Peyer's patch (tissue), 4 donors: ENCODE measurements around the gene ZFYVE9.

ENCODE experiments used
- CTCF ChIP-seq, 6 experiments: fragments of 450-650 bp in 4 of 6; fragments of 200-600 bp in 2 of 6; sonication (generic) in 1 of 6; IDR thresholded peaks; one replicate each; pipeline ENCODE4 v1.5.1; 2017 to 2019; ENCODE audit warnings: antibody characterized with exemption in 6 of 6, mild to moderate bottlenecking in 3 of 6, moderate library complexity in 1 of 6
- POLR2A ChIP-seq, 2 donors: fragments of 450-650 bp; IDR thresholded peaks; one replicate each; pipeline ENCODE4 v1.5.1; 2017; ENCODE audit warnings: antibody characterized with exemption in 2 of 2, mild to moderate bottlenecking in 2 of 2, moderate library complexity in 2 of 2

- TF ChIP-seq POLR2A (IDR thresholded peaks at IDR 0.05) (no peak), CTCF (IDR thresholded peaks at IDR 0.05) (no peak)
Measured at GRCh38 chr1:52125736-52126359, 16.0 kb upstream of the ZFYVE9 start.
